Activated naive CD4-positive, alpha-beta T cell treated with anti-CD3 and anti-CD28 coated beads, Interleukin-2, amount 50 U/mL, for 16 hours (primary cell): ENCODE results near the gene DELE1.
A peak's percentile ranks its signal among the peaks of the same experiment; 100 is the strongest.

Source experiments
- DNase-seq: peaks from one replicate; pipeline ENCODE4 v3.0.0-alpha.2; 2020

The DELE1 gene

DNA sequence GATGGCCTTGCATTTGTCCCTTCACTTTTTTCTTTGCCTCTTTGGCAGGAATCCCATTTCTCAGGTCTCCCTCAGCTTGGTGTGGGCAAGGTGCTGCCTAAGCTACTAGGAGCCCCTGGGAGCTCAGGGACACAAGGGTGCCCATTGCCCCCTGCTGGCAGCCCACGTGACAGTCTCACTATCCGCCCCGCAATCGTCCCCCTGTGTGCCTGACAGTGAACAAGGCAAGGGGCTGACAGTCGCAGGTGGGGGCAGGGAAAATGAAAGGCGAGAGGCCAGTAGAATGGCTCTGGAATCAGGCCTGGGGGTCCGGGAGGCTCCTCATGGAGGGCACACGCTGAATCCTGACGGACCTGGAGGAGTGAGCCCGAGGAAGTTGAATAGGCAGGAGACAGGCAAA is 36.3 kb downstream of the DELE1 start:
- DNase-seq, result peak; percentile 30

DNA sequence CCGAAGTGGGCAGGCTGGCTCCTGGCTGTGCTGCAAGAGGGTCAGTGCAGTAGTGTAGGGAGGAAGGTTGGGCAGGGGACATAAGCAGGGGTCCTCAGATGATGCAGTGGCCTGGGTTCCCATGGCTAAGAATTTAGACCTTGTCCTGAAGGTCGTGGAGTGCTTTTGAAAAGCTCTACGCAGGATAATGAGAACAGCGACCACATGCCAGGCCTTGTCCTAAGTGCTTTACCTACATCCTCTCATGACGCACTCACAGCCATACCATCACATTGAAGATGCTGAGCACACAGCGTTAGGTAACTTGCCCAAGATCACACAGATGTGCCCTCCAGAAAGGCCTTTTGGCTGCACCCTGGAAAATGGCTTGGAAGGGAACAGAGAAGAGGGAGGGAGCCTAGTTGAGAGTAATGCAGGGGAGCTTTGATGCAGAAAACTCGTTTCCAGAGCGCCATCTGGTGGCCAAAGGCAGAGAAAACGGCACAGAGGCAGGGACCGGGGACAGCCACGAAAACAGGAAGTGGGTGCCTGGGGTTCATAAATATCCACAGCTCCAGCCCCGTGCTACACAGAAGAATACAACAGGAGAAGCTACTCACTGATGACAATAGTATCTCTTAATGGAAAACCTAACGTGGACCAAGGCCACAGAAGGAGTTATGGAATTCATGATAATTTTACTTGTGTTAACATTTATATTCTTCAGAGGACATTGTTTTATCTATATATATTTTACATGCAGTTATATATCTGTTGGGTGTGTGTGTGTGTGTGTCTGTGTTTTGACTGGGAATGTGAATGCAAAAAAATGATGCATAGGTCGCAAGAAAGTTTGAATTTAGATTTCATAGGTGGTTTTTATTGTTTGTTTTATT is 37.0 kb downstream of the DELE1 start:
- DNase-seq, result peak; percentile 86

DNA sequence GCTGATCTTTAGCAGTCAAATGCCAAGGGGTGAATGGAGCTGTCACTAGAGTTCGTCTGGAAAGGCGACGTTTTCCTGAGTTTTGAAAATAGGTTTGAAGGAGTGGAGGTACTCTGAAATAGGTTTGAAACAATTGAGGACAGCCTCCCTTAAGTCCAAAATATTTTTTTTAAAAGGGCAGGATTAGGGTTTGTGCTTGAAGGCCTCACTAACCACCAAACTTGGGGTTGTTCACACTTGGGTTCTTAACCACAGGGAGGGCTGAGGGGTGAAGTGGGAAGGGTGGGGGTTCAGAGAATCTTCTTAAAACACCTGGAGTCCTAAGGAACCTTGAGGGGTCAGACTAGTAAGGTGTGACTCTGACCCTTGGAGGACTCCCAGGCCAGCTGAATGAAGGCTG is 37.8 kb downstream of the DELE1 start:
- no peak for DNase-seq

DNA sequence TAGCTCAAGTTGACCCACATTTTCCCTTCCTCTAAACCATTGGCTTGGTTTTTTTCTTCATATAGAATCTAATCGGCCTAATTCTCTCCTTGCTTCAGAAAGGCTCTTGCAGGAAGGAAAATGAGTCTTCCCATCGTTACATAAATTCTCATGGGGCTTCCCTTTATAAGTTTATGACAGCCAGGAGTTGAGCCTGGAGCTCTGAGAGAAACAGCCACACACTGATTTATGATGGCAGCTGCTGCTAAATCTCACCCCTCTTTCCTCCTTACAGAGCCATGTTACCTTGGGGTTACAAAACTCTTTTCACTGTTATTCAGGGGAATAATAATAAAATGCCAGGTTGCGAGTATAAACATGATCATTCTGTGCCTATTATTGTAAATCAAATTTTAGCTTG is 40.0 kb downstream of the DELE1 start:
- no peak for DNase-seq

DNA sequence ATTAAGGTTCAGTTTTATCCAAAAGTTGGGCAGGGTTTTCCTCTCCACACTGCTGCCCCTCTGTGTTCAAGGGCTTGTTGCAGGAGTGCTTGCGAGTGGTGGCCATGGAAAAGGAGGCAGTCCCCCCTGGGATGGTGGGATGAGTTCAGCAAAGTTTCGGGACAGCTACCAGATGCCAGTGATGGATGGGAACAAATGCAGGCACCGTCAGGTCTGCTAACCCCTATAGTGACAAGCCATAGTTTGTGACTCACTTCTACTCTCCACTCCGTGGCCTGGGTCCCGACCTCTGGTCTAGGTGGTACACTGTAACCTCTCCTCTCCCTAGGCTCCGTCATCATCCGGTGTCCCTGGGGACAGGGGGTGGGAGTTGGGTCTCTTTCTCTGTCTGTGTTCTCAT is 41.4 kb downstream of the DELE1 start:
- DNase-seq, result no peak

DNA sequence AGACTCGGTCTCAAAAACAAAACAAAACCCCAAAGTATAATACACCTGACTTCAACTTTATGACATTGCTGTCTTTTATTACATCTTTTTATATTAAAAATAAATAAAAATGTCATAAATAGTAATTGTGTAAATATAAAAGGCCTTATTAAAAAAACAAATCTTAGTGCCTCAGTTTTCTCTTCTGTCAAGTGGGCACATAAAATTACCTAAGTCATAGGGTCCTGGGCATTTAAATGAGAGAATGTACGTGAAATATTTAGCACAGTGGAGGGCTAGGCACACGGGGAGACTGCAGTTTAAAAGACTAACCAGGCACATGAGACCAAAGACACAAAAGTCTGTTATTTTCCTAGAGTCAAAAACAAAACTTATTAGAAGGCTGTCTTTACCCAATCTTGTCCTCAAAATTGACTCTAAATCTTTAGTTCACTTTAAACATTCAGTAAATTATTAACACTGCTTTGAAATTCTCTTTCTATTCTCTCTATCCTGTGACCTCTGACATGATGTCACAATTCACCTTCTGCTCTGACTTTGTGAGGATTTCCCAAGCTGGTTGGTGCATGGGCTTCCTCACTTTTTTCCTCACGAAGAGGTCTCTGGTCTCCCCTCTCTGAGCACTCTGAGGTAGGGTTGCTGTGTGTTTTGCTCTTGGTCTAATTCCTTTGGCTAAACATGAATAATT is 42.7 kb downstream of the DELE1 start:
- no peak for DNase-seq

DNA sequence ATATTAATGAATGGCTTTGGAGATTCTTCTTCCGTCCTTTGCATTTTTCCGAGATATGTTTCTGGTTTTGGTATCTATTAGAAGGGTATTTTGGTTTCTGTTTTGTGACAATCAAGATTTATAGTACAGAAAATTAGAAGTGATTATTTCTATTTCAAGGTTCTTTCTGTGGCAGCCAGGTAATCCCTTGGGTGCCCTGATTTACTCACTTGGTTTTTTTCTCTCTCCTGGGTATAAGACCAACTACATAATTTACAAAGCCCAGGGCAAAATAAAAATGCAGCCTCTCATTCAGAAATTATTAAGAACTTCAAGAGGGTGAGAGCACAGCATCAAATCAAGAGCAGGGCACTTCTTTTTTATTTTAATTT is 43.3 kb downstream of the DELE1 start:
- no peak for DNase-seq

DNA sequence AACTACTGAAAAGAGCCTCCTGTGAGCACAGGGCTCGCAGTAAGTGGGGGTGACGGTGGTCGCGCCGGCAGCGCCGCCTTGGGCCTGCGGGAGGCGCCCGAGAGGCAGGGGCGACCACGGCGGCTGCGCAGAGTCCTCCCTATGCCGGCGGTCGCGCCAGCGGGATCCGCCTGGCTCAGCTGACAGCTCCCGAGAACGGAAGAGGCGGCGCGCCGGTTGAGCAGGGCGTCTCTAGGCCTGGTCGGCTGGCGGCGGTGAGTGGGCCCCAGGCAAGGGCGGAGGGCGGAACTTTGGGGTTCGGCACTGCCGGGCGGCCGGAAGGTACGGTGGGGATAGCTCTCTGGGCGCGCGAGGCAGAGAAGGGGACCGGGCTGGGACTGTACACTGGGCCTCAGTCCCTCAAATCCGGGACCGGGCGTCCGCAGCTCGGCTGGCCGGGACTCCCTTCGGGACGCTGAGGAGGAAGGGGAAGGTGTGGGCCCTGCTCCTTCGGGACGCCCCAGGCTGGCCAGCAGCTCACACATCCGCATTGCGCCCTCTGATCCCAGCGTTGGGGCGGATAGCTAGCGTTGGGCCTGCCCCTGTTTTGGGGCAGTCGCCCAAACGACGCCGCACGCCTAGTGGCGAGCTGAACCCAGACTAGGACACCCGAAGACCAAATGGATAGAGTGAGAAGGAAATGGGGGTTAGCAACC is 45.4 kb downstream of the DELE1 start, which contains the start of gene RNF14:
Gene RNF14 (plus strand): TSS at position 192 of the 695 bp plus-strand sequence. CDS start 4,484 bp downstream, outside the sequence.
- DNase-seq, result peak; percentile 94

DNA sequence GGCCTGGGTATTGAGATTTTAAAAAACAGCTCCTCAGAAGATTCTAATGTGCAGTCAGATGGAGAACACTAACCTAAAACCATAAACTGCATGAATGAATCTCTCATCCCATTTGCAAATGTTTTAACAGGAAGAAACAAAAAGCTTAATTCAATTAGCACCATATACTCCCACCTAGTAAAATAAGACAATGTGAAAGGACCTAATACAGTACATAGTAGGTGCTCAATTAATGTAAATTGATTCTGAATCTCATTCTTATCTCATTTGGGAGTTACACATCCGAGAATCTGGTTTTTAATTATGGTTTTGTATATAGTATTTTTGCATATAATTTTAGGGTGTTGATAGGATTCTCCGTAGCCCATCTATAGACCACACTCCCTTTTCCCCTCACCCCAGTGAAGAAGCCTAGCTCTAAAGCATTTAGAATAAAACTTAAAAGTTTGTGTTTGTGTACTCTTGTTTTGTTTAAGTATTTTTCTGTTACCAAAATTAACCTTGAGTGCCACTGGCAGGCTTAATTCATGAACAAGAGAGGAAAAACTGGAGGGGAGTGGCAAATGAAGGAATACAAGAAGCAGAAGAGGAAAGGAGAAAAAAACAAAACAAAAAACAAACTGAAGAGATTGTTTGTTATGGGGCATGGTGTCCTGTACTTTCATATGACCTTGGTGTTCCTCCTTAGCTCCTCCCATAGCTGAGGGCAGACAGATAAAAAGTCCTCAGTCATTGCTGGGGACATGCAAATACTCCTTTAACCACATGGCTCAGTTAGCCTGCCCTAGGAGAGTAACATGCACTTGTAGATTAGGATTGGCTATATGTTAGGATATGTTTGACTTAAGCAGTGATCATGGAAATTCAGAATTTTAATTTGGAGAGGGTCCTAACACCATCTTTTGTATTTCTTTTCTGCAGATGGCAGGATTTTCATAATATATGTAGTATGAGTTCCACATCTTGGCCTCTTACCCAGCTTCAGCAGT is 46.4 kb downstream of the DELE1 start:
- DNase-seq, result no peak

DNA sequence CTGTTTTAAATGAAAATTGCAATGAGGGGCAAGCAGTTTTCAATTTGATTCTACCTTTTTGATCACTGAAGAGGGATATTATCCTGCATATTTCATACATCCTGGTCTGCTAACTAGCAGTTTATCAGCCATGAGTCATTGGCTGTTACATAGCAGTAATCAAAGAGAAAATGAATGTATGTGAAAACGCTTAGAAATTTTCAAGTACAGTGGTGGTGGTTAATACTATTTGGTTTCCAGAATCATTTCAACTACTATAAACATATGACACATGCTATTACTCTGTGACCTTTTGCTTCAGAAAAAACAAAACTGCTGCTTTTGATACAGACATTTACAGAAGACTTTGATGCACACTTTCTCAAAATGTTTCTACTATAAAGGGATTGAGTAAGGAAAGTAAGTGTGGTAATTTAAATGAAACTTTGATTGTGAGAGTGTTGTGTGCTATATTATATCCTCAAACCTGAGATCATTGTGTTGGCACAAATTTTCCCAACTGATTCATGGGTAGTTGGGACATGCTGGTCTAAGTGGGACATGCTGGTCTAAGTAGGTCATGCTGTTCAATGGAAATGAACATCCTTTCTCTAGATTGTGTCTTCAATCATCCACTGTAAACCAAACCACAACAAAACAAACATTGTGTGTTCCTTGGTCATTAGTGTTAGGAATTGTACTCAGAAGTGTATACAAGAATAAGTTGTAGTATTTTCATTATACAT is 50.4 kb downstream of the DELE1 start:
- no peak for DNase-seq

DNA sequence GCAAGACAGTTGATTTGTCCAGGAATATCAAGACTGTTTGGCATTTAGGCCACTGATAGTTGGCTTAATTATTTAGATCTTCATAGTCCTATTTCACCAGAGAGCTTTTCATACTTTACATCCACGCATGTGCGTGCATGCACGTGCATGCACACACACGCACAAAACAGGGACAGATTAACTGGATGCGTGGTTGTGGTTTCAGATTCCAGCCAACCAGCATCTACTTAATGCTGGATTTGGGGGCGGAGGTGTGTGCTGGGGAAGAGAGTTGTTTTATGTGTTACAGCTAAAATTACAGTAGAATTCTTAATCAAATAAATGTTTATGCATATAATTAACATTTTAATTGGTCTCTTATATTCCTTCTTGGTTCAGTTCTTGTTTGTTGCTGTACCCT is 52.5 kb downstream of the DELE1 start:
- DNase-seq, result no peak

DNA sequence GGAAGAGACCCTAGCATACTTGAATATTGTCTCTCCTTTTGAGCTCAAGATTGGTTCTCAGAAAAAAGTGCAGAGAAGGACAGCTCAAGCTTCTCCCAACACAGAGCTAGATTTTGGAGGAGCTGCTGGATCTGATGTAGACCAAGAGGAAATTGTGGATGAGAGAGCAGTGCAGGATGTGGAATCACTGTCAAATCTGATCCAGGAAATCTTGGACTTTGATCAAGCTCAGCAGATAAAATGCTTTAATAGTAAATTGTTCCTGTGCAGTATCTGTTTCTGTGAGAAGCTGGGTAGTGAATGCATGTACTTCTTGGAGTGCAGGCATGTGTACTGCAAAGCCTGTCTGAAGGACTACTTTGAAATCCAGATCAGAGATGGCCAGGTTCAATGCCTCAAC is 54.7 kb downstream of the DELE1 start:
- DNase-seq, result no peak

DNA sequence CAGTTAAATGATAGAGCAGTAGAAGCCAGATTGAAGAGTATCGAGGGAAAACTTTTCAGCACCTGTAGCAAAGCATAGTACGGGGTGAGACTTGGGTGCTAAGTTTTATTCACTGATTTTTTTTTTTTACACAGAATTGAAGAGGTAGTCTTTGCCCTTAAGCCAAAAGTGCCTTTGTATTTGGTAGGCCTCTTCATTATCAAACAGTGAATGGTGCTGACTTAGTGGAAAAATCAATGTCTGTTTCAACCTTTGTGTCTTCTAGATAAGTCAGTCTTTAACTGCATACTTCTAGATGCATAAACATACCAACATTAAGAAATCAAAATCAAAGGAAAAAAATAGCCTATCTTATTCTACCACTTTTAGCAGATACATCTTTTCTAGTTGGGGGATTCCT is 59.0 kb downstream of the DELE1 start:
- DNase-seq, result no peak

DNA sequence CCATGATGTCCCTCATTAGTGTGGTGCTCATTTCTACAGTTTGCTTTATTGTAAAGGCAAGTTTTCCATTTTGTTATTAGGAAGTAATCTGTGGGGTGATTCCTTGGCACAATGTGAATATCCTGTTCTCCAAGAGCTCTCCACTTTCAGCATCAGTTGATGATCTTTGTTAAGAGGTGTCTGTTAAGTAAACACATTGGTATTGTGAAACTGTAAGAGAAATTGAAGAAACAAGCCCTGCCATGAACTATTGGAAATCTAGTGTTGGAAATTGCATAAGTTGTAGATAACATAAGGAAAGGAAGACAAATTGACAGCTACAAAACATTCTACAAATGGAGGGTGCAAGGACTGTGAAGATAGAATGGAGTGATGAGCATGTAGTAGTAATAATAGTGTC is 62.4 kb downstream of the DELE1 start:
- DNase-seq, result no peak

DNA sequence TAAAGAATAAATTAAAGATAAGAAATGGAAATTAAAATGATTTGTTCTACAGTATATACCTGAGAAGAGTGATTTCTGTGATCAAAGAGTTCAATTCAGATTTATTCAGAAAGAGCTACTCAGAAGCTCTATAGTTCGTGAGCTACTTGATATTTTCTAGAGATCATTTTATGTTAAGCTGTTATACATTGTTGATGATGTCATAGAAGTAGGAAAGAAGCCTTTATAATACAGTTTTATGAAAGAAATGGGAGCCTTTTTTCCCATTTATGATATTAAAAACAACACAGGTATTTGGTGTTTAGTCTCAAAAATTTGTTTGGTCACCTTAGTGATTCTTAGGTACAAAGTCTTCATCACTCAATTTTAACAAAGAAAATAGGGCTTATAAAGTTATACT is 66.0 kb downstream of the DELE1 start:
- no peak for DNase-seq
